ENCODE results near the gene CST8. TPM values are rescaled to one million over a fixed set of nuclear protein-coding genes. Genes with fewer than 3 reads are reported as not detected.

Gene CST8
- total RNA-seq, 1 donor from 2014 or later, result not detected

- TF ChIP-seq CTCF (IDR thresholded peaks at IDR 0.05; ENCODE audit: insufficient read depth, low read length, poor library complexity, severe bottlenecking), result no peak
- no peak for DNase-seq (ENCODE audit: low read depth)
- Histone ChIP-seq H3K27me3 (ENCODE audit: control insufficient read depth, insufficient read depth, low read length) (no peaks in the 10 kb centered on the region), H3K4me3 (ENCODE audit: low read depth, low read length) (no peak overlapping the region), H3K36me3 (ENCODE audit: control insufficient read depth, insufficient read depth, low read length) (no peaks in the 10 kb centered on the region)
These were observed 42.8 kb upstream of the CST8 start for GRCh38 chr20:23448167-23448566.

DNA sequence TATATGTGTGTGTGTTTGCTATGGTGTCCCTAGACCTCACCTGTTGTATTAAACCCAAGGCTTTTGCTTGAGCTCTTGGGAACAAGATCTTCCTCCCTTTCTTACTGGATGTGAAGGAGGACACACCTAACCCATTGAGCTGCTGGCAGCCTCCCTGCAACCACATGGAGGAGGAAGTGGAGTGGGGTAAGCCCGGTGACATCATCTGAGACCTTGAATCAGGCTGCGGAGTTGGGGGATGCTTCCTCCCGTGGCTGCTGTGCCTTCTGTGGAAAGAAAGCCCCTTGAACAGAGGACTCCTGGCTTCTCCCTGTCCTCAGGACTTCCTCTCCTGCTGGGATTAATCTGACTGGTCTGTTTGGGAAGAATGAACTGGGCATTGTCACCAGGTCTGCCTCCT lies 41.5 kb upstream of the CST8 start:
- DNase-seq (ENCODE audit: low read depth), result no peak
- no peaks in the 10 kb centered on the region for H3K27me3 ChIP-seq (ENCODE audit: control insufficient read depth, insufficient read depth, low read length)
- no peaks in the 10 kb centered on the region for H3K36me3 ChIP-seq (ENCODE audit: control insufficient read depth, insufficient read depth, low read length)
- TF ChIP-seq CTCF (IDR thresholded peaks at IDR 0.05; ENCODE audit: insufficient read depth, low read length, poor library complexity, severe bottlenecking), result no peak
- no peak overlapping the region for H3K4me3 ChIP-seq (ENCODE audit: low read depth, low read length)

- no peak for TF ChIP-seq CTCF (IDR thresholded peaks at IDR 0.05; ENCODE audit: insufficient read depth, low read length, poor library complexity, severe bottlenecking)
- no peaks in the 10 kb centered on the region for H3K27me3 ChIP-seq (ENCODE audit: control insufficient read depth, insufficient read depth, low read length)
- no peaks in the 10 kb centered on the region for H3K36me3 ChIP-seq (ENCODE audit: control insufficient read depth, insufficient read depth, low read length)
- H3K4me3 ChIP-seq (ENCODE audit: low read depth, low read length), result no peak overlapping the region
- DNase-seq (ENCODE audit: low read depth), result no peak
These were observed 40.0 kb upstream of the CST8 start for GRCh38 chr20:23450877-23451276.

- Histone ChIP-seq H3K27me3 (ENCODE audit: control insufficient read depth, insufficient read depth, low read length) (no peaks in the 10 kb centered on the region), H3K4me3 (ENCODE audit: low read depth, low read length) (no peak overlapping the region), H3K36me3 (ENCODE audit: control insufficient read depth, insufficient read depth, low read length) (no peaks in the 10 kb centered on the region)
- no peak for TF ChIP-seq CTCF (IDR thresholded peaks at IDR 0.05; ENCODE audit: insufficient read depth, low read length, poor library complexity, severe bottlenecking)
- no peak for DNase-seq (ENCODE audit: low read depth)
These were observed 38.9 kb upstream of the CST8 start for GRCh38 chr20:23451956-23452487.

DNA sequence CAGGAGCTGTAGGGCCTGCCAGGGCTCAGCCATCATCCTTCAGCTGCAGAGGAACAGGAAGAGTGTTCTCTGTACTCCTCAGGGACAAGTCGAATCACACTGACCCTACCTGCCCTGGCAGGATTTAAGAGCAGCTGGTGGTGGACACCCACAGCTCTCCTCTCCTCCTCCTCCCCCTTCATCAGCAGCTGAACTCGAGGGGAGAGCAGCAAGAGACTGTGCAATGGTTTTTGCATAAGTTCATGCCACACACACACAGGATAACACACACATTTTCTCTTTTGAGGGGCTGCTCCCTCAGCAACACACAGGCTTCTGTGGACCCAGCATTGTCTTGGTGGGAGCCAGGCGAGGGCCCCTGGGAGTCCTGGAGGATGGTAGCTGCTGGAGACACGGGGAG lies 38.1 kb upstream of the CST8 start, which contains the start of gene CST11:
Gene CST11, minus strand, starts transcription at position 101 of the 400 bp plus-strand sequence. Its CDS starts 65 bp downstream, at position 36.
- H3K36me3 ChIP-seq (ENCODE audit: control insufficient read depth, insufficient read depth, low read length), result no peaks in the 10 kb centered on the region
- TF ChIP-seq CTCF (IDR thresholded peaks at IDR 0.05; ENCODE audit: insufficient read depth, low read length, poor library complexity, severe bottlenecking), result no peak
- H3K4me3 ChIP-seq (ENCODE audit: low read depth, low read length), result no peak within 1 kb of the TSS
- no peaks in the 10 kb centered on the region for H3K27me3 ChIP-seq (ENCODE audit: control insufficient read depth, insufficient read depth, low read length)
- no peak for DNase-seq (ENCODE audit: low read depth)

Measured in kidney epithelial cell (primary cell).